Activated T-cell treated with anti-CD3 and anti-CD28 coated beads, Interleukin-2, amount 50 U/mL, for 4 hours (primary cell): ENCODE measurements around the gene CDY2B. TPM values are rescaled to one million over a fixed set of nuclear protein-coding genes. Genes with fewer than 3 reads are reported as not detected.

ENCODE experiments used
- total RNA-seq, 3 donors: library from RNA; stranded (reverse); gene quantifications; one replicate each; pipeline ENCODE4 v1.2.1, GENCODE V29; 2021

The CDY2B gene
- total RNA-seq, 3 donors from 2014 or later, result not detected

Other genes starting within 250 kb of the CDY2B start
- gene CDY2A, start 145.6 kb upstream of the CDY2B start, total RNA-seq, result not detected